ENCODE measurements around the gene ARPC5.

DNA sequence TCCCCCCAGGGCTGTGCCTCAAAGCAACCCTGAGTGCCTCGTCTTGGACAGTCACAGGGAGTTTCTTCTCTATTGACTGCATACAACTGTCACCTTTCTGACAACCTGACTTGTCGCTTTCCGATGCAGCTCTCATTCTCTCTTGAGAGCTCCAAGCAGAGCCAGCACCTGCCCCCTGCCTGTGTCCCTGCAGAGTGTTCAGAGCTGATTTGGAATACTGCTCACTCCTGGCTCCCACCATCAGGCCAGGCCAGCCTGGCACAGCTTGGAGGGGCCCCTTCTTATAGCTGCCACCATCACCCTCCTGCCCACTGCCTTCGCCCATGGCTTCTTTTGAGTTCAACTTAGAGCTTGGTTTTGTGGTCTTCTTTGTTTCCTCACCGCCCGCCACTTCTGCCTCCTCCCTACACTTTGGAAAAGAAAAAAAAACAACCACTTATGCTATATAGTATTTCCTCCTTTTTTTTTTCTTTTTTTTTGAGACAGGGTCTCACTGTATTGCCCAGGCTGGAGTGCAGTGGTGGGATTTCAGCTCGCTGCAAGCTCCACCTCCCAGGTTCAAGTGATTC is 57.6 kb downstream of the ARPC5 start:
- TF ChIP-seq POLR2A (IDR thresholded peaks at IDR 0.05) (no peak), POLR2AphosphoS5 (IDR thresholded peaks at IDR 0.05) (no peak)
- TF ChIP-seq, protein P1, sequence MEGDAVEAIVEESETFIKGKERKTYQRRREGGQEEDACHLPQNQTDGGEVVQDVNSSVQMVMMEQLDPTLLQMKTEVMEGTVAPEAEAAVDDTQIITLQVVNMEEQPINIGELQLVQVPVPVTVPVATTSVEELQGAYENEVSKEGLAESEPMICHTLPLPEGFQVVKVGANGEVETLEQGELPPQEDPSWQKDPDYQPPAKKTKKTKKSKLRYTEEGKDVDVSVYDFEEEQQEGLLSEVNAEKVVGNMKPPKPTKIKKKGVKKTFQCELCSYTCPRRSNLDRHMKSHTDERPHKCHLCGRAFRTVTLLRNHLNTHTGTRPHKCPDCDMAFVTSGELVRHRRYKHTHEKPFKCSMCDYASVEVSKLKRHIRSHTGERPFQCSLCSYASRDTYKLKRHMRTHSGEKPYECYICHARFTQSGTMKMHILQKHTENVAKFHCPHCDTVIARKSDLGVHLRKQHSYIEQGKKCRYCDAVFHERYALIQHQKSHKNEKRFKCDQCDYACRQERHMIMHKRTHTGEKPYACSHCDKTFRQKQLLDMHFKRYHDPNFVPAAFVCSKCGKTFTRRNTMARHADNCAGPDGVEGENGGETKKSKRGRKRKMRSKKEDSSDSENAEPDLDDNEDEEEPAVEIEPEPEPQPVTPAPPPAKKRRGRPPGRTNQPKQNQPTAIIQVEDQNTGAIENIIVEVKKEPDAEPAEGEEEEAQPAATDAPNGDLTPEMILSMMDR (IDR thresholded peaks at IDR 0.05): no peak
